K562 (cell line): ENCODE results near the gene NRCAM.

Experiments
- DIDO1 ChIP-seq: fragments of 450-650 bp; IDR thresholded peaks from 2 replicates; pipeline ENCODE4 v1.6.1; 2016; ENCODE audit warnings: low read depth, missing biosample characterization, missing genetic modification characterization
- FOXM1 ChIP-seq, 2 experiments: fragments of 450-650 bp in 1 of 2; sonication (generic) in 1 of 2; formaldehyde crosslinking in 1 of 2; IDR thresholded peaks; 2 replicates each; pipeline versions ENCODE4 v1.6.1 to v1.9.0; 2017 to 2022; ENCODE audit warnings: low read depth in 2 of 2, mild to moderate bottlenecking in 2 of 2, missing genetic modification reagents in 1 of 2, moderate library complexity in 1 of 2
- HDAC1 ChIP-seq, 2 experiments: fragments of 450-650 bp; IDR thresholded peaks; 2 replicates each; pipeline ENCODE4 v1.6.1; 2016 to 2017; ENCODE audit warnings: inconsistent platforms in 1 of 2, mild to moderate bottlenecking in 1 of 2, moderate library complexity in 1 of 2
- PCBP2 ChIP-seq: fragments of 200-400 bp; formaldehyde crosslinking; IDR thresholded peaks from 2 replicates; pipeline ENCODE4 v1.6.1; 2018; ENCODE audit warnings: low read length, low read depth, mild to moderate bottlenecking, moderate library complexity; ENCODE audit not compliant: poor library complexity, severe bottlenecking
- RAD21 ChIP-seq, 2 experiments: fragments of 250-450 bp in 1 of 2; fragments of 450-650 bp in 1 of 2; sonication (Bioruptor Pico) in 1 of 2; formaldehyde crosslinking in 1 of 2; IDR thresholded peaks in 1 of 2; conservative IDR thresholded peaks in 1 of 2; 2 replicates each; pipeline versions ENCODE4 v1.4.0 to v1.8.0; 2020 to 2022; ENCODE audit warnings: mild to moderate bottlenecking in 2 of 2, moderate library complexity in 1 of 2
- TF ChIP-seq, protein P1 (sequence below), 3 experiments: fragments of 200-800 bp in 1 of 3; sonication (Bioruptor generic) in 1 of 3; sonication (generic) in 1 of 3; formaldehyde crosslinking in 1 of 3; IDR thresholded peaks; 2 replicates each; pipeline versions ENCODE4 v1.6.1 to v1.8.0; 2016 to 2022; ENCODE audit warnings: mild to moderate bottlenecking in 2 of 3, missing compliant biosample characterization in 2 of 3, missing genetic modification characterization in 2 of 3, missing genetic modification reagents in 1 of 3

DNA sequence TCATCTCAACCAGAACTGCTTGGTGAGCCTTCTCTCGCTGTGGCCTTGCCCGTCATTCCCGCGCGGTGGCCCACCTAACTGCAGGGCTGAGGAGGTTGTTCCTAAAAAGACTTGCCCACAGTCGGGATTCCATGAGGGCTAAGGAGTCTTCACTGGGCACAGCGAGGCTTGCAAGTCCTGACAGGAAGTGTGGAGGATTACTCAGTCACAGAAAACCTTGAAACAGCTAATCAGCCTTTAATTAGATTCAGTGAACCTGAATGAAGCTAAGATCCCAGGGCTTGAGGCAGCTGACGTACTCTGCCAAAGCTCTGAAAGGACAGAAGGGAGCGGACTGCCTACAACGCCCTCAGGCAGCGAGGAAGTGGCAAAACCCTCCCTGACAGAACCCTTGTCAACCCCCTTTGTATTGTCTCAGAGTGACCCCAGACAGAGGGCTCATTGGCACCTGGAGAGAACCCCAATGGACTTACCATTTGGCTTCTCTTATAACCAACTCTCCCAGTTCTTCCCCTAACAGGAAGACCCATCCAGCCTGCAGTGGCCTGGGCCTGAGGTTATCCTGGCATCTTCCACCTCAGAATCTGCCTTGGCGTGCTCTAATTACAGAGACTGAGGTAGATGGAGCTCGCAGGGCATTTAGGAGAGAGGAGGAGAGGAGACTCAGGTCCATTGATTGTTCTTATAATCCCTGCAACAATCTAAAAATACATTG is 323.5 kb downstream of the NRCAM start:
- TF ChIP-seq HDAC1 (IDR thresholded peaks at IDR 0.05) (no peak), PCBP2 (no peak), RAD21 (CRISPR knock-in tag; conservative IDR thresholded peaks at IDR 0.05 in 1 of 2, IDR thresholded peaks at IDR 0.05 in 1 of 2) (no peak), DIDO1 (tag) (no peak), FOXM1 (IDR thresholded peaks at IDR 0.05; ENCODE audit: low read depth) (no peak), FOXM1 (CRISPR knock-in tag; IDR thresholded peaks at IDR 0.05; ENCODE audit: low read depth) (no peak)
- TF ChIP-seq, protein P1, sequence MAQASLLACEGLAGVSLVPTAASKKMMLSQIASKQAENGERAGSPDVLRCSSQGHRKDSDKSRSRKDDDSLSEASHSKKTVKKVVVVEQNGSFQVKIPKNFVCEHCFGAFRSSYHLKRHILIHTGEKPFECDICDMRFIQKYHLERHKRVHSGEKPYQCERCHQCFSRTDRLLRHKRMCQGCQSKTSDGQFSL (CRISPR knock-in tag; IDR thresholded peaks at IDR 0.05), result no peak
- TF ChIP-seq, protein P1 (tag; IDR thresholded peaks at IDR 0.05), result no peak
